Neural cell (in vitro differentiated cells): ENCODE results near the gene FUT7.
"Not testable (repeated sequence)": the region's sequence is repeated elsewhere in the genome, so short reads cannot be mapped to it uniquely, and the experiment has no call there.

Experiments used
- EP300 ChIP-seq: fragments of 450-650 bp; conservative IDR thresholded peaks from 2 replicates; pipeline ENCODE4 v1.6.1; 2014; ENCODE audit warnings: antibody characterized with exemption, mild to moderate bottlenecking, moderate library complexity; ENCODE audit not compliant: poor library complexity, severe bottlenecking
- POLR2AphosphoS5 ChIP-seq: IDR thresholded peaks from 2 replicates; pipeline ENCODE4 v1.6.1; 2012
- TF ChIP-seq, protein P1 (sequence below): fragments of 450-650 bp; IDR thresholded peaks from 2 replicates; pipeline ENCODE4 v1.5.1; 2014; ENCODE audit warnings: antibody characterized with exemption, mild to moderate bottlenecking, moderate library complexity; ENCODE audit not compliant: poor library complexity, severe bottlenecking

DNA sequence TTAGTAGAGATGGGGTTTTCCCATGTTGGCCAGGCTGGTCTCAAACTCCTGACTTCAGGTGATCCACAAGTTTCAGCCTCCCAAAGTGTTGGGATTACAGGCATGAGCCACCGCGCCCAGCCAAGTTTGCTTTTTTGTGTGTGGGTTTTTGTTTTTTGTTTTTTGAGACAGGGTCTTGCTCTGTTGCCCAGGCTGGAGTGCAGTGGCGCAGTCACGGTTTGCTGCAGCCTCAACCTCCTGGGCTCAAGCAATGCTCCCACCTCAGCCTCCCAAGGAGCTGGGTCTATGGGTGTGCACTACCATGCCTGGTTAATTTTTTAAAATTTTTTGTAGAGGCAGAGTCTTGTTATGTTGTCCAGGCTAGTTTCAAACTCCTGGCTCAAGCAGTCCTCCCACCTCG is 1.6 kb upstream of the FUT7 start:
- TF ChIP-seq, protein P1, sequence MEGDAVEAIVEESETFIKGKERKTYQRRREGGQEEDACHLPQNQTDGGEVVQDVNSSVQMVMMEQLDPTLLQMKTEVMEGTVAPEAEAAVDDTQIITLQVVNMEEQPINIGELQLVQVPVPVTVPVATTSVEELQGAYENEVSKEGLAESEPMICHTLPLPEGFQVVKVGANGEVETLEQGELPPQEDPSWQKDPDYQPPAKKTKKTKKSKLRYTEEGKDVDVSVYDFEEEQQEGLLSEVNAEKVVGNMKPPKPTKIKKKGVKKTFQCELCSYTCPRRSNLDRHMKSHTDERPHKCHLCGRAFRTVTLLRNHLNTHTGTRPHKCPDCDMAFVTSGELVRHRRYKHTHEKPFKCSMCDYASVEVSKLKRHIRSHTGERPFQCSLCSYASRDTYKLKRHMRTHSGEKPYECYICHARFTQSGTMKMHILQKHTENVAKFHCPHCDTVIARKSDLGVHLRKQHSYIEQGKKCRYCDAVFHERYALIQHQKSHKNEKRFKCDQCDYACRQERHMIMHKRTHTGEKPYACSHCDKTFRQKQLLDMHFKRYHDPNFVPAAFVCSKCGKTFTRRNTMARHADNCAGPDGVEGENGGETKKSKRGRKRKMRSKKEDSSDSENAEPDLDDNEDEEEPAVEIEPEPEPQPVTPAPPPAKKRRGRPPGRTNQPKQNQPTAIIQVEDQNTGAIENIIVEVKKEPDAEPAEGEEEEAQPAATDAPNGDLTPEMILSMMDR: not testable (repeated sequence)
- not testable (repeated sequence) for TF ChIP-seq POLR2AphosphoS5, EP300
